ENCODE measurements around the gene NSUN5. TPM values are rescaled to one million over a fixed set of nuclear protein-coding genes. Genes with fewer than 3 reads are reported as not detected.

The NSUN5 gene
- total RNA-seq, 3 donors from 2014 or later (not counting 1 experiment from before 2014, with no cell fraction given) = 35.9 to 39.3 (median 37.4) TPM

- DNase-seq = no peak
- peaks cover 4% of the 10 kb centered on the region for H3K9me3 ChIP-seq (ENCODE audit: control insufficient read depth, insufficient read depth, low read length)
- no peaks in the 10 kb centered on the region for H3K4me1 ChIP-seq (ENCODE audit: control insufficient read depth, insufficient read depth, low read length)
- no peak for TF ChIP-seq CTCF (IDR thresholded peaks at IDR 0.05)
- intact Hi-C loops (cut with micrococcal nuclease) = no loop called here
- Mint-ChIP-seq H3K27me3 (ENCODE audit: low read depth in 2 of 2) (peaks cover 0 to 3% of the 10 kb centered on the region in 2 donors), H3K36me3 (no peaks in the 10 kb centered on the region), H3K4me1 (peaks cover 0 to 9% of the 10 kb centered on the region in 2 donors), H3K4me3 (no peak overlapping the region), H3K9me3 (peaks cover 0 to 7% of the 10 kb centered on the region in 2 donors), H3K27ac (no peak overlapping the region)
- WGBS (ENCODE audit: insufficient coverage) = 93% methylated on average over 11 of the region's 12 CpGs
- no peak overlapping the region for H3K4me3 ChIP-seq (ENCODE audit: low read length)
- H3K27ac ChIP-seq (ENCODE audit: low read length) = no peak overlapping the region
- H3K27me3 ChIP-seq (ENCODE audit: control insufficient read depth, insufficient read depth, low read length) = no peaks in the 10 kb centered on the region
- ATAC-seq = no peak
- no peaks in the 10 kb centered on the region for H3K36me3 ChIP-seq (ENCODE audit: control insufficient read depth, insufficient read depth, low read length)
Measured at GRCh38 chr7:73350306-73351068, 41.9 kb upstream of the NSUN5 start.

GRCh38 chr7:73349763-73350162 lies 41.1 kb upstream of the NSUN5 start:
- H3K9me3 Mint-ChIP-seq = peaks cover 0 to 7% of the 10 kb centered on the region in 2 donors
- WGBS (ENCODE audit: insufficient coverage) = 88% methylated on average over 5 of the region's 6 CpGs

GRCh38 chr7:73345951-73346350 lies 37.3 kb upstream of the NSUN5 start:
- H3K27ac Mint-ChIP-seq = no peak overlapping the region
- Histone ChIP-seq H3K27me3 (ENCODE audit: control insufficient read depth, insufficient read depth, low read length) (no peaks in the 10 kb centered on the region), H3K9me3 (ENCODE audit: control insufficient read depth, insufficient read depth, low read length) (no peaks in the 10 kb centered on the region), H3K4me3 (ENCODE audit: low read length) (no peak overlapping the region), H3K27ac (ENCODE audit: low read length) (no peak overlapping the region), H3K4me1 (ENCODE audit: control insufficient read depth, insufficient read depth, low read length) (no peaks in the 10 kb centered on the region), H3K36me3 (ENCODE audit: control insufficient read depth, insufficient read depth, low read length) (no peaks in the 10 kb centered on the region)
- no peak for TF ChIP-seq CTCF (IDR thresholded peaks at IDR 0.05)
- no peaks in the 10 kb centered on the region for H3K9me3 Mint-ChIP-seq
- no peaks in the 10 kb centered on the region for H3K36me3 Mint-ChIP-seq
- H3K4me1 Mint-ChIP-seq = no peaks in the 10 kb centered on the region
- H3K4me3 Mint-ChIP-seq = no peak overlapping the region
- intact Hi-C loops (cut with micrococcal nuclease) = no loop called here
- peaks cover 0 to 3% of the 10 kb centered on the region in 2 donors for H3K27me3 Mint-ChIP-seq (ENCODE audit: low read depth in 2 of 2)
- ATAC-seq (no peak), DNase-seq (no peak)
- 51% methylated on average over 8 of the region's 8 CpGs for WGBS (ENCODE audit: insufficient coverage)

More at GRCh38 chr7:73349763-73350162, 41.1 kb upstream of the NSUN5 start:
- intact Hi-C loops (cut with micrococcal nuclease) = no loop called here
- Mint-ChIP-seq H3K27ac (no peak overlapping the region), H3K27me3 (ENCODE audit: low read depth in 2 of 2) (peaks cover 0 to 3% of the 10 kb centered on the region in 2 donors), H3K4me1 (peaks cover 0 to 9% of the 10 kb centered on the region in 2 donors), H3K36me3 (no peaks in the 10 kb centered on the region), H3K4me3 (no peak overlapping the region)
- no peak for DNase-seq
- Histone ChIP-seq H3K36me3 (ENCODE audit: control insufficient read depth, insufficient read depth, low read length) (no peaks in the 10 kb centered on the region), H3K27ac (ENCODE audit: low read length) (no peak overlapping the region), H3K4me3 (ENCODE audit: low read length) (no peak overlapping the region), H3K27me3 (ENCODE audit: control insufficient read depth, insufficient read depth, low read length) (no peaks in the 10 kb centered on the region), H3K4me1 (ENCODE audit: control insufficient read depth, insufficient read depth, low read length) (no peaks in the 10 kb centered on the region), H3K9me3 (ENCODE audit: control insufficient read depth, insufficient read depth, low read length) (peaks cover 4% of the 10 kb centered on the region)
- no peak for TF ChIP-seq CTCF (IDR thresholded peaks at IDR 0.05)
- no peak for ATAC-seq
